GM18508 (cell line): ENCODE results near the gene PKD2L1.
"Not testable (repeated sequence)": the region's sequence is repeated elsewhere in the genome, so short reads cannot be mapped to it uniquely, and the experiment has no call there.

Experiments
- ATAC-seq: cut with Tn5 transposase; IDR thresholded peaks from one replicate; pipeline ENCODE4 v1.9.1; 2021; ENCODE audit warnings: moderate number of reproducible peaks; ENCODE audit not compliant: insufficient read depth, unreplicated experiment

The PKD2L1 gene

GRCh38 chr10:100330079-100330478, at the start of gene PKD2L1:
Gene PKD2L1, minus strand, starts transcription at chr10:100330228. Its CDS starts 125 bp downstream, at chr10:100330103.
- no peak for ATAC-seq

GRCh38 chr10:100377830-100378229, 47.8 kb upstream of the PKD2L1 start:
- no peak for ATAC-seq

- ATAC-seq: not testable (repeated sequence)
Measured at GRCh38 chr10:100376656-100377055, 46.6 kb upstream of the PKD2L1 start.

GRCh38 chr10:100374677-100375353, 44.8 kb upstream of the PKD2L1 start:
- ATAC-seq: not testable (repeated sequence)

- ATAC-seq: no peak
Measured at GRCh38 chr10:100374200-100374655, 44.2 kb upstream of the PKD2L1 start.

GRCh38 chr10:100373298-100374199, 43.5 kb upstream of the PKD2L1 start:
- peak; percentile 89 for ATAC-seq

- no peak for ATAC-seq
Measured at GRCh38 chr10:100372415-100373297, 42.6 kb upstream of the PKD2L1 start.

GRCh38 chr10:100371482-100372027, 41.5 kb upstream of the PKD2L1 start:
- ATAC-seq: no peak

- ATAC-seq: no peak
Measured at GRCh38 chr10:100370714-100371481, 40.9 kb upstream of the PKD2L1 start.

- no peak for ATAC-seq
Measured at GRCh38 chr10:100368721-100369120, 38.7 kb upstream of the PKD2L1 start.

- no peak for ATAC-seq
Measured at GRCh38 chr10:100364735-100365391, 34.8 kb upstream of the PKD2L1 start.

- ATAC-seq: no peak
Measured at GRCh38 chr10:100364175-100364574, 34.1 kb upstream of the PKD2L1 start.

- no peak for ATAC-seq
Measured at GRCh38 chr10:100362570-100363496, 32.8 kb upstream of the PKD2L1 start.

- ATAC-seq: no peak
Measured at GRCh38 chr10:100360234-100360633, 30.2 kb upstream of the PKD2L1 start.

GRCh38 chr10:100359529-100360150, 29.6 kb upstream of the PKD2L1 start:
- no peak for ATAC-seq

GRCh38 chr10:100359030-100359432, 29.0 kb upstream of the PKD2L1 start:
- ATAC-seq: no peak
